ENCODE measurements around the gene BATF3. TPM values are rescaled to one million over a fixed set of nuclear protein-coding genes. Genes with fewer than 3 reads are reported as not detected.

The BATF3 gene
- total RNA-seq, 2 experiments from 2014 or later, result 52.6 to 61.3 TPM

- no peak for DNase-seq
- ChIA-PET POLR2A (interaction anchor here (1.3 kb wide), 1 partner anchor 12 kb away, joined by 4 read pairs; no protein-coding TSS in a partner anchor), CTCF (interaction anchor here (1.2 kb wide), 1 partner anchor 11 kb away, joined by 4 read pairs; no protein-coding TSS in a partner anchor)
- Mint-ChIP-seq H3K27me3 (no peaks in the 10 kb centered on the region), H3K36me3 (ENCODE audit: low read depth) (peaks cover 61% of the 10 kb centered on the region), H3K9me3 (no peaks in the 10 kb centered on the region), H3K27ac (no peak overlapping the region), H3K4me1 (ENCODE audit: low read depth) (peaks cover 2% of the 10 kb centered on the region), H3K4me3 (no peak overlapping the region)
- no peak for ATAC-seq
- TF ChIP-seq CTCF (IDR thresholded peaks at IDR 0.05), result no peak
- intact Hi-C loops (cut with micrococcal nuclease), result no loop called here
These were observed 9.7 kb downstream of the BATF3 start for GRCh38 chr1:212689758-212690529.

- DNase-seq (no peak), ATAC-seq (no peak)
- no peak overlapping the region for H3K4me3 Mint-ChIP-seq
- CTCF ChIA-PET, result interaction anchor here (1.3 kb wide), 1 partner anchor 24 kb away, joined by 4 read pairs; no protein-coding TSS in a partner anchor
- TF ChIP-seq CTCF (IDR thresholded peaks at IDR 0.05), result no peak
- peaks cover 2% of the 10 kb centered on the region for H3K4me1 Mint-ChIP-seq (ENCODE audit: low read depth)
- no peaks in the 10 kb centered on the region for H3K9me3 Mint-ChIP-seq
- intact Hi-C loops (cut with micrococcal nuclease), result no loop called here
- H3K36me3 Mint-ChIP-seq (ENCODE audit: low read depth), result peaks cover 58% of the 10 kb centered on the region
- no peaks in the 10 kb centered on the region for H3K27me3 Mint-ChIP-seq
- no peak overlapping the region for H3K27ac Mint-ChIP-seq
- POLR2A ChIA-PET, result no interaction called here
These were observed 10.4 kb downstream of the BATF3 start for GRCh38 chr1:212689196-212689725.

- no peaks in the 10 kb centered on the region for H3K27me3 Mint-ChIP-seq
- H3K27ac Mint-ChIP-seq, result no peak overlapping the region
- TF ChIP-seq CTCF (IDR thresholded peaks at IDR 0.05), result no peak
- intact Hi-C loops (cut with micrococcal nuclease), result no loop called here
- H3K4me1 Mint-ChIP-seq (ENCODE audit: low read depth), result peaks cover 9% of the 10 kb centered on the region
- no peak overlapping the region for H3K4me3 Mint-ChIP-seq
- ATAC-seq, result no peak
- H3K36me3 Mint-ChIP-seq (ENCODE audit: low read depth), result peaks cover 55% of the 10 kb centered on the region
- ChIA-PET POLR2A (interaction anchor here (0.8 kb wide), 1 partner anchor 9 kb away, joined by 3 read pairs; no protein-coding TSS in a partner anchor), CTCF (interaction anchor here (1.0 to 1.3 kb wide), 2 partner anchors 15 to 23 kb away, joined by 3 to 4 read pairs; no protein-coding TSS in a partner anchor)
- no peaks in the 10 kb centered on the region for H3K9me3 Mint-ChIP-seq
- no peak for DNase-seq
These were observed 11.1 kb downstream of the BATF3 start for GRCh38 chr1:212688341-212689047.

GRCh38 chr1:212687811-212688210 is 11.8 kb downstream of the BATF3 start:
- H3K4me3 Mint-ChIP-seq, result no peak overlapping the region
- no peak for TF ChIP-seq CTCF (IDR thresholded peaks at IDR 0.05)
- peaks cover 49% of the 10 kb centered on the region for H3K36me3 Mint-ChIP-seq (ENCODE audit: low read depth)
- H3K9me3 Mint-ChIP-seq, result no peaks in the 10 kb centered on the region
- H3K4me1 Mint-ChIP-seq (ENCODE audit: low read depth), result peaks cover 16% of the 10 kb centered on the region
- H3K27ac Mint-ChIP-seq, result no peak overlapping the region
- CTCF ChIA-PET, result interaction anchor here (1.0 to 1.4 kb wide), 3 partner anchors 10 to 23 kb away, joined by 3 to 4 read pairs (median 4); no protein-coding TSS in a partner anchor
- no peak for DNase-seq
- ATAC-seq, result no peak
- H3K27me3 Mint-ChIP-seq, result no peaks in the 10 kb centered on the region
- POLR2A ChIA-PET, result no interaction called here
- intact Hi-C loops (cut with micrococcal nuclease), result no loop called here
